Measurements from ENCODE around the gene PHOX2A.
"Not testable (repeated sequence)": the region's sequence is repeated elsewhere in the genome, so short reads cannot be mapped to it uniquely, and the experiment has no call there.

Gene PHOX2A

DNA sequence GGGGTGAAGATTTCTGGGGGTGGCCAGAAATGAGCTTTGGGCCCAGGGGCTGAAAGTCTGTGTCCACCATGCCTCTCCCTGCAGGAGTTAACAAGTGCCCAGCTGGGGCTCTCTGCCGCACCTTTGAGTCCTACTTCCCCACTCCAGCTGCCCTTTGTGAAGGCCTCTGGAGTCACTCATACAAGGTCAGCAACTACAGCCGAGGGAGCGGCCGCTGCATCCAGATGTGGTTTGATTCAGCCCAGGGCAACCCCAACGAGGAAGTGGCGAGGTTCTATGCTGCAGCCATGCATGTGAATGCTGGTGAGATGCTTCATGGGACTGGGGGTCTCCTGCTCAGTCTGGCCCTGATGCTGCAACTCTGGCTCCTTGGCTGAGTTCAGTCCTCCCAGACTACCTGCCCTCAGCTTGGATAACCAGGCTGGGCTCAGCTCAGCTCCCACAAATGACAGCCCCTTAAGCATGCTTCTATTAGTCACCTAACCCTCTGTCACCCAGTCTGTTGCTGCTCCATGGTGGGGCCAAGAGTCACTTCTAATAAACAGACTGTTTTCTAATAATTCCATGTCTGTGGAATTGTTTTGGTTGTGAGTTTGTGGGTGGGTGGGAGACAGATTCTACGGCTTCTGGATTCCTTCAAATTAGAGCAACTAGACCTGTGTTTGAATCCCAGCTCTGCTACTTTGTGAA lies 22.4 kb downstream of the PHOX2A start:
- DNase-seq, result no peak

DNA sequence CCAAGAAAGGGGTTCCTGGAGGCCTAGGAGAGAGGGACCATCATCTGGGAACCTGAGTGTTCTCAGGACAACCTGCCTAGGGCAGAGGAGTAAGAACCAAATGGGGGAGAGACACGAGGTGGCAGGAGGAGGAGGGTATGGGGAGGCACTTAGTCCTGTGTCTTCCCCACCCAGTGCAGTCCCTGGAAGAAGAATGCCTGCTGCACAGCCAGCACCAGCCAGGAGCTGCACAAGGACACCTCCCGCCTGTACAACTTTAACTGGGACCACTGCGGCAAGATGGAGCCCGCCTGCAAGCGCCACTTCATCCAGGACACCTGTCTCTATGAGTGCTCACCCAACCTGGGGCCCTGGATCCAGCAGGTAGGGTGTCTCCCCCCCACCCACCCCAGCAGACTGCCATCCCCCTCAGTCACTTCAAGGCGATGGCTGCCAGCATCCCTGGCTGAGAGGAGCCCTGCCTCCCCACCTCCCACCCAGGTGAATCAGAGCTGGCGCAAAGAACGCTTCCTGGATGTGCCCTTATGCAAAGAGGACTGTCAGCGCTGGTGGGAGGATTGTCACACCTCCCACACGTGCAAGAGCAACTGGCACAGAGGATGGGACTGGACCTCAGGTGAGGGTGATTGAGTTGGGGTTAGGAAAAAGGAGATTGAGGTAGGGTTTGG lies 23.1 kb downstream of the PHOX2A start:
- DNase-seq, result no peak

DNA sequence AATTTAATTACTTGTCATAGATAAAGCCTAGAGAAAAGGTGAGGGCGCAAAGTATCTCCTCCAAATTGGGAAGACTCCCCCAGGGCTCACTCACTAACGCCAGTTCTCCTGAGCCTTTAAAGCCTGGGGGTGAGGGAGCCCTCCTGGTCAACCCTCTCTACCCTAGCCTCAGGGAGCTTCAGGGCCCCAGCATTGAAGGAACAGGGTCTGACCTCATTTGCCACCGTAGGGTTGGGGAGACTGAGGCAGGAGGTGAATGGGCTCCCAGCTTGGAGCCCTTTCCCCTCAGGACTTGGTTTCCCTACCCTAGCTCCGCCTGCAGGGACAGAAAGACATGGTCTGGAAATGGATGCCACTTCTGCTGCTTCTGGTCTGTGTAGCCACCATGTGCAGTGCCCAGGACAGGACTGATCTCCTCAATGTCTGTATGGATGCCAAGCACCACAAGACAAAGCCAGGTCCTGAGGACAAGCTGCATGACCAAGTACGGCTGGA lies 25.7 kb downstream of the PHOX2A start:
- no peak for DNase-seq

DNA sequence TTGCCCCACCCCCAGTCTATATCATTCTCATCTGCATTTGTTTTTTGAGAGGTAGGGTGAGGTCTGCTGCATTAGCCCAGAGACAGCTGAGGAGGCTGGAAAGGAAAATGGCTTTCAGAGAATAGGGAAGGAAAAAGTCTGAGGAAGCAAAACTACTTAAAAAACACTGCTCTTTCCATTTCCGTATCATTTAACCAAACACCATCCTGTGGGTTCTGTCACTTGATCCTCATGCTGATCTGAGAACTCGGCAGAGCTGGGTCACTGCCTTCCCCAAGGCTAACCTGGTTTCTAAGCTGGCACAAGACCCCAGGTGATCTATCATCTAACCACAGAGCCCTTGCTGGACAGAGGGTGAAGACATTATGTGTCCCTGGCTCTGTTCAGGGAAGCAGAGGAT lies 26.1 kb downstream of the PHOX2A start:
- DNase-seq, result no peak

DNA sequence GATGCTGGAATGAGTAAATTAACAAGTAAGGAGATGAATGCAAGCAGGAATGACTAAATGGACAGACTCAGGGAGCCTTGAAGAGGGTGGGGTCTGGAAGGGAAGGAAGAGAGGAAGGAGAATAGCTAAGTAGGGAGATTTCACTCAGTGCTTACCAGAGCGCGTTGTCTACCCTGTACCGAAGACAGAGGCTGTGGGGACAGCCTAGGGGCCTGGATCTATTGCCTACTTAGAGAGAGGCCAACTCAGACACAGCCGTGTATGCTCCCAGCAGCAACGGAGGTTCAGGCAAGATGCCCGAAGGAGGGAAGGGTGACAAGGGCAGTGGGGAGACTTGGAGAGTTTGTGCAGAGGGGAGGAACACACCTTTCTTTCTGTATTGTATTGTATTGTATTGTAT lies 27.3 kb downstream of the PHOX2A start, which contains the start of gene FOLR2:
TSS of gene FOLR2 (plus strand) at position 157 of the 400 bp plus-strand sequence. CDS start 1,791 bp downstream, outside the sequence.
- DNase-seq, result no peak

DNA sequence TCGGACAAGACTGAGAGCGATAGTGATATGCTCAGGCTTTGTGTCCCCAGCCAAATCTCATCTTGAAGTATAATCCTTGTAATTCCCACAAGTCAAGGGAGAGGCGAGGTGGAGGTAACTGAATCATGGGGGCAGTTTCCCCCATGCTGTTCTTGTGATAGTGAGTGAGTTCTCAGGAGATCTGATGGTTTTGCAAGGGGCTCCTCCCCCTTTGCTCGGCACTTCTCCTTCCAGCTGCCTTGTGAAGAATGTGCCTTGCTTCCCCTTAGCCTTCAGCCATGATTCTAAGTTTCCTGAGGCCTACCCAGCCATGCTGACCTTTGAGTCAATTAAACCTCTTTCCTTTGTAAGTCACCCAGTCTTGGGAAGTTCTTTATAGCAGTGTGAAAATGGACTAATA lies 34.9 kb downstream of the PHOX2A start:
- DNase-seq, result no peak

DNA sequence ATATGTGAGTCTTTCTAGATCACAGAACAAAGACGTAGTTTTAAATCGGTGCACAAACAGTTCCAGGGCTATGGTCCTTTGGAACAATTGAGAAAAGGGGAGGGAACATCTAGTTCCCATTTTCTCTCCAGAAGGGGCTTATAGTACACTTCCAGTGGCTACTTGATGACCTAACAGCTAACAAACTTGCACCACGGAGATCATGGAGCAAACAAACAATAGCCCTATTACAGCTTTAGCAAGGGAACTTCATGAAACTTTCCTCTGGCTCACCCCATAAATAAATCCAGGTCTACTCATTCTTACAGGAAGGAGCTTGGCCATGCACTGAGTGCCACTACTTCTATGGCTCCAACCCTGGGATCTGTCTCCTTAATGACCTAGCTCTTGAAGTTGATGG lies 35.7 kb downstream of the PHOX2A start:
- DNase-seq, result no peak

DNA sequence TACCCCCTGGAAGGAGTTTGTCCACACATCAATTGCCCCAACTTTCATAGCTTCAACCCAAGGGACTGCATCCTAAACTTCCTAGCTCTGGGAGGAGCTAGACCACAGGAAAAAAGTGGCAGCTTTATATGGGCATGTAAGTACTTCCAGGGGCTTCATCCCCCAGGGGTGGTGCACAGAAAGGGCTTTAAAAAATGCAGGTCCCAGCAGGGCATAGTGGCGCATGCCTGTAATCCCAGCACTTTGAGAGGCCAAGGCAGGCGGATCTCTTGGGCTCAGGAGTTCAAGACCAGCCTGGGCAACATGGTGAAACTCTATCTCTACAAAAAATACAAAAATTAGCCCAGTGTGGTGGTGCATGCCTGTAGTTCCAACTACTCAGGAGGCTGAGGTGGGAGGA lies 37.2 kb downstream of the PHOX2A start:
- DNase-seq, result not testable (repeated sequence)

DNA sequence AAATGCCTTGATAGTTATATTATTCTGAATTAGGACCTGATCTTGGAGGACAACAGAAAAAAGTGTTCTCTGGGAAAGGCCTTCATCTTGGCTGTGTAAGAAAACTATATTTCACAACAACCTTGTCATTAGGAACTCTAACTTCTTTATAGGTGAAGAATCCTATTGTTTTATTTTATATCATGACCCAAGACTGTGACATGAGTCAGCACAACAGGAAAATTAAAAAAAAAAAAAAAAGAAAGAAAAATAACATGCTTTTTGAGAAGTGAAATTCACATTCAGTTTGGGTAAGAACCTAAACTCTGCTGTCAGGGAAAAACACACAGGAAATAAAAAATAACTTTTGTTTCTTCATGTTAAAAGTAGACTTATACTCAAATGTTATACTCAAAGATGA lies 39.1 kb downstream of the PHOX2A start:
- DNase-seq, result no peak

DNA sequence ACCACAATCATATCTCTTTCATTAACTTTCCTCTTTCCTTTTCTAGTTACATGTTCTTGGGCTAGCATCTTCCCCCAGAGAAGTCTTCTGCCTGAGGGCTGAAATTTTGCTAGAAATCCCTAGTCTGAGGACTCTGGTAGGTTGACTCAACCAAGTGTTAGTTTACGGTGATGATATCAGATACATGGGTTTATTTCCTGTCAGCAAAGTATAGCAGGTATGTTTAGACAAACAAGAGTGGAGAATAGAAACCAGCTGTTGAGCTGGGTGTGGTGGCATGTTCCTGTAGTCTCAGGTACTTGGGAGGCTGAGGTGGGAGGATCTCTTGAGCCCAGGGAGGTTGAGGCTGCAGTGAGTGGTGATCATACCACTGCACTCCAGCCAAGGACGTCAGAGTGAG lies 40.8 kb downstream of the PHOX2A start:
- DNase-seq, result no peak

DNA sequence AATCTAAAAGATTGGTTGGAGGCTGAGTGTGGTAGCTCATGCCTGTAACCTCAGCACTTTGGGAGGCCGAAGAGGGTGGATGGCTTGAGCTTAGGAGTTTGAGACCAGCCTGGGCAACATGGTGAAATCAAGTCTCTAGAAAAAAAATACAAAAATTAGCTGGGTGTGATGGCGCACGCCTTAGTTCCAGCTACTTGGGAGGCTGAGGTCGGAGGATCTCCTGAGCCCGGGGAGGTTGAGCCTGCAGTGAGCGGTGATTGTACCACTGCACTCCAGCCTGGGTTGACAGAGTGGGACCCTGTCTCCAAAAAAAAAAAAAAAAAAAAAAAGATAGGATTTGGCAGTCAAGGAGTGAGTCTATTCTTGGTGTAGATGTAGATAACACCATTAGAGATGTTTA lies 41.4 kb downstream of the PHOX2A start:
- DNase-seq, result no peak

DNA sequence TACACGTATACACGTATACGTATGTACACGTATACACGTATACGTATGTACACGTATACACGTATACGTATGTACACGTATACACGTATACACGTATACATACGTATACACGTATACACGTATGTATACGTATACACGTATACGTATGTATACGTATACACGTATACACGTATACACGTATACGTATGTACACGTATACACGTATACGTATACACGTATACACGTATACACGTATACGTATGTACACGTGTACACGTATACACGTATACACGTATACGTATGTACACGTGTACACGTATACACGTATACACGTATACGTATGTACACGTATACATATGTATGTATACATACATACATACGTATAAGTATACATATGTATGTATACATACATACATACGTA lies 42.5 kb downstream of the PHOX2A start:
- not testable (repeated sequence) for DNase-seq

DNA sequence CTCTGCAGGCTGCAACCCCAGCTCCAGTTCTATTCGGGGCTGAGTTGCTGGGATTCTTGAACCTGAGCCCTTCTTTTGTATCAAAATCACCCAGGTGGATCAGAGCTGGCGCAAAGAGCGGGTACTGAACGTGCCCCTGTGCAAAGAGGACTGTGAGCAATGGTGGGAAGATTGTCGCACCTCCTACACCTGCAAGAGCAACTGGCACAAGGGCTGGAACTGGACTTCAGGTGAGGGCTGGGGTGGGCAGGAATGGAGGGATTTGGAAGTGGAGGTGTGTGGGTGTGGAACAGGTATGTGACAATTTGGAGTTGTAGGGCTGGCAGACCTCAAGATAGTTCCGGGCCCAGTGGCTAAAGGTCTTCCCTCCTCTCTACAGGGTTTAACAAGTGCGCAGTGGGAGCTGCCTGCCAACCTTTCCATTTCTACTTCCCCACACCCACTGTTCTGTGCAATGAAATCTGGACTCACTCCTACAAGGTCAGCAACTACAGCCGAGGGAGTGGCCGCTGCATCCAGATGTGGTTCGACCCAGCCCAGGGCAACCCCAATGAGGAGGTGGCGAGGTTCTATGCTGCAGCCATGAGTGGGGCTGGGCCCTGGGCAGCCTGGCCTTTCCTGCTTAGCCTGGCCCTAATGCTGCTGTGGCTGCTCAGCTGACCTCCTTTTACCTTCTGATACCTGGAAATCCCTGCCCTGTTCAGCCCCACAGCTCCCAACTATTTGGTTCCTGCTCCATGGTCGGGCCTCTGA lies 48.3 kb downstream of the PHOX2A start:
- no peak for DNase-seq

DNA sequence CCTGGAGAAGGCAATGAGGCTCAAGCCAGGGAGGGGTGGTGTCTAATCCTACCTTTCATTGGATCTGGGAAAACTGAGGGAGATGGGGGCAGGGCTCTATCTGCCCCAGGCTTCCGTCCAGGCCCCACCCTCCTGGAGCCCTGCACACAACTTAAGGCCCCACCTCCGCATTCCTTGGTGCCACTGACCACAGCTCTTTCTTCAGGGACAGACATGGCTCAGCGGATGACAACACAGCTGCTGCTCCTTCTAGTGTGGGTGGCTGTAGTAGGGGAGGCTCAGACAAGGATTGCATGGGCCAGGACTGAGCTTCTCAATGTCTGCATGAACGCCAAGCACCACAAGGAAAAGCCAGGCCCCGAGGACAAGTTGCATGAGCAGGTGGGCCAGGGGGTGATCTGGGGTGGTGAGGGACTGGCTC lies 52.0 kb downstream of the PHOX2A start, which contains the start of gene FOLR1:
TSS of gene FOLR1 (plus strand) at position 180 of the 421 bp plus-strand sequence. CDS start at position 214, 34 bp downstream.
- no peak for DNase-seq

DNA sequence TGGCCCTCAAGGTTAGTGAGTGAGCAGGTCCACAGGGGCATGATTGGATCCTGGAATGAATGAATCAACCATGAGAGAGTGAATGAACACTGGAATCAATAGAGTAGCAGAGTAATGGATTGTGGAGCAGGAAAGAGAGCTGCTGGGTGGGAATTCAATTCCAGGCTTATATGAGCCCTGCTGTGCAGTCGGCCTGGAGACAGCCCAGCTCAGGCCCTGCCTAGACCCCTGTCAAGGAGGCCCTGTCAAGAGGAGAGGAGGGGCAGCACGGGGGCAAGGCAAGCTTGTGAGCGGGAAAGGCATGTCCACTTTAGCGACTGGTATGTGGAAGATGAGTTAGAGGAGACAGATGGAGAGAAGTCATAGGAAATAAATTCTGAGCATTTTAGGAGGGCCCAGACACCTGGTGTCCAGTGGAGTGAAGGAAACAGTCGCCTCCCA lies 53.3 kb downstream of the PHOX2A start:
- no peak for DNase-seq

DNA sequence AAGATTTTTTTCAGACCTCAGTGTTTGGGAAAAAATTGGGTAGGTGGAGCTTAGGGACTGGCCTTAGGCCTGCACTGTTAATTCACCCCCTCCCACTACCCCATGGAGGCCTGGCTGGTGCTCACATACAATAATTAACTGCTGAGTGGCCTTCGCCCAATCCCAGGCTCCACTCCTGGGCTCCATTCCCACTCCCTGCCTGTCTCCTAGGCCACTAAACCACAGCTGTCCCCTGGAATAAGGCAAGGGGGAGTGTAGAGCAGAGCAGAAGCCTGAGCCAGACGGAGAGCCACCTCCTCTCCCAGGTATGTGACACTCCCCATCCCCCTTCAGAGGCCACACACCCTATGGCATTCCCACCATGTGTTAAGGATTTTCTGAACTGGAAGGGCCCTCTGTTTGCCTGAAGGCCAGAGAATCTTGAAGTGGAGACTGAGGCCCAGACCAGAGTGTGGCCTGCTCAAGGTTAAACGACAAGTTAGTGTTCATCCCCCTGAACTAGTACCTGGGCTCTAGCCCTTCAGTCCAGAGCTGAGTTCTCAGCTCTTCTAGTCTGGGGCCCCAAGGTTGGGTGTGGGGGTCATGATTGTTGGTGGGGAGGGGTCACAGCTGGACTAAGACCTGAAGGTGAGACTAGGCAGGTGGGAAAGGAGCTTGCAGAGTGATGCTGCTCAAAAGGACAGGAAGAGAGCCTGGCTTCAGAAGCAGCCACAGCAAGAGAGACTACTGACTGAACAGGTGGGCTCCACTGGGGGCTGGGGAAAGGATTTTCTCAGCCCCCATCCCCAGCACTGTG lies 54.3 kb downstream of the PHOX2A start:
- DNase-seq, result no peak

Data from activated CD4-positive, alpha-beta T cell treated with anti-CD3 and anti-CD28 coated beads, Interleukin-2, Interleukin-6, amounts not matched to agents 100 ng/mL and 50 ng/mL, durations not matched to agents 16 hours and 8 hours (primary cell).